SH-SY5Y (cell line): ENCODE measurements around the gene TNFRSF19.

ENCODE experiments used
- GATA2 ChIP-seq: IDR thresholded peaks from 2 replicates; pipeline ENCODE4 v1.6.1; 2011; ENCODE audit warnings: mild to moderate bottlenecking, low read depth, low read length
- GATA3 ChIP-seq: IDR thresholded peaks from 2 replicates; pipeline ENCODE4 v1.6.1; 2011; ENCODE audit warnings: low read depth, mild to moderate bottlenecking, low read length, moderate library complexity

- TF ChIP-seq GATA3 (no peak), GATA2 (no peak)
Measured at GRCh38 chr13:23687614-23688013, 117.4 kb downstream of the TNFRSF19 start.
